ENCODE data around the gene NAGA.

The NAGA gene

DNA sequence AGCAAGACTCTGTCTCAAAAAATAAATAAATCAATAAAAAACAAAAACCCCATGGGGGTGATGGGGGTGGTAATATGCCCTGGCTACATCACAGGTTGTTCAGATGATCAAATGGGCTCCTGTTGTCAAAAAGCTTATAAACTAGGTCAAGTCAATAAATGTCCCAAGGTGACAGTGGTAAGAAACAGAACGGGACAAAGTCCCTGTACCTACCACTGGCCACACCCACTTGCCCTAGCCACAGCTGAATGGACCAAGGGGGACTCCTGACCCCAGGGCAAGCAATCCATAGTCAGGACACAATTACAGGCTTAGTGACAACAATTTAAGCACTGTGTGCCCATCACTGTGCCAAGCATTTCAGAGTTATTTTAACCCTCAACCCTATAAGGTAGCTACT is 6.0 kb downstream of the NAGA start:
- H3K9me3 ChIP-seq (ENCODE audit: control extremely low read depth in 1 of 5, control insufficient read depth in 4 of 5, insufficient read depth in 2 of 5, low read depth in 1 of 5, low read length in 4 of 5) = no peaks in the 10 kb centered on the region
- ChIA-PET CTCF (interaction anchor here (1.1 kb wide), 1 partner anchor 39 kb away, joined by 4 read pairs; no protein-coding TSS in a partner anchor), POLR2A (no interaction called here)
- H3K27ac ChIP-seq (ENCODE audit: insufficient read depth in 1 of 2, low read depth in 1 of 2, low read length in 2 of 2, poor library complexity in 1 of 2, severe bottlenecking in 2 of 2) = no peak overlapping the region
- H3K4me3 ChIP-seq (ENCODE audit: control insufficient read depth in 1 of 7, extremely low read depth in 1 of 7, insufficient read depth in 4 of 7, low read depth in 2 of 7, low read length in 6 of 7) = no peak overlapping the region
- 100% methylated on average over 1 of the region's 1 CpG for WGBS (ENCODE audit: insufficient coverage)
- no peaks in the 10 kb centered on the region for H3K27me3 ChIP-seq (replicated peaks in 2 of 5; ENCODE audit: control insufficient read depth in 4 of 5, insufficient read depth in 5 of 5, low read length in 4 of 5)
- DNase-seq = no peak
- H3K4me1 ChIP-seq (ENCODE audit: control extremely low read depth in 1 of 4, control insufficient read depth in 4 of 4, insufficient read depth in 4 of 4, low read length in 3 of 4) = peaks cover 1 to 4% (median 2%) of the 10 kb centered on the region in 4 experiments
- H3K36me3 ChIP-seq (ENCODE audit: control insufficient read depth in 4 of 4, insufficient read depth in 4 of 4, low read length in 3 of 4) = peaks cover 7 to 63% (median 45%) of the 10 kb centered on the region in 4 experiments

DNA sequence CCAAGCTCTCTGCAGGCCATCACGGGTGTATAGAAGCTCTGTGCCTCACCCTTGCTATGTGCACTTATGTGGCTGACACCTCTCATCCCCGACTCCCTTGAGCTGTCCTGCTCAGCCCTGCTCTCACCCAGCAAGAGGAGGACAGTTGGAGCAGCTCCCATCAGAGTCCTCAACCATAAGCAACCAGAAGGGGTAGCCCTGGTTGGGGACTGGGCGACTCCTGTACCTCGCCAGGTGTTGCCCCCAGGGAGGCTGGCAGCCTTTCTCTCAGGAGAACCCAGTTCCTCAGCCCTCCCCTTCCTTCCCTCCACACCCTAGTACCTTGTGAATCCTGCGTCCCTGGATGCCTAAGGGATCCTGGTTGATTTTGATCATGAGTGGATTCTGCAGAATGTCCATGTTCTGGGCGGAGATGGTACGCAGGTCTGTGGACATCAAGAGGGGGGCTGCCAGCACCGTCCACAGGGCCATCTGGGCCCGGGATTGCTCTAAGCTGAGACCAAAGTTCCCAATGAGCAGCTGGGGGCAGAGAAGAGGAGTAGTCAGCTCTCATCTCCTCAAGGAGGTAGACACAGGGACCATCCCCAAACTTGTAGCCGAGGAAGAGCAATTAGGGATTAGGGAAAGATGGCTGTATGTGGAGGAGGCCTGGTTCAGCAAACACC is 8.0 kb downstream of the NAGA start:
- WGBS (ENCODE audit: insufficient coverage) = 100% methylated on average over 8 of the region's 10 CpGs
- Histone ChIP-seq H3K27me3 (replicated peaks in 2 of 5; ENCODE audit: control insufficient read depth in 4 of 5, insufficient read depth in 5 of 5, low read length in 4 of 5) (no peaks in the 10 kb centered on the region), H3K4me1 (ENCODE audit: control extremely low read depth in 1 of 4, control insufficient read depth in 4 of 4, insufficient read depth in 4 of 4, low read length in 3 of 4) (no peaks in the 10 kb centered on the region), H3K9me3 (ENCODE audit: control extremely low read depth in 1 of 5, control insufficient read depth in 4 of 5, insufficient read depth in 2 of 5, low read depth in 1 of 5, low read length in 4 of 5) (peaks cover 0 to 6% (median 5%) of the 10 kb centered on the region in 5 experiments), H3K27ac (ENCODE audit: insufficient read depth in 1 of 2, low read depth in 1 of 2, low read length in 2 of 2, poor library complexity in 1 of 2, severe bottlenecking in 2 of 2) (no peak overlapping the region), H3K36me3 (ENCODE audit: control insufficient read depth in 4 of 4, insufficient read depth in 4 of 4, low read length in 3 of 4) (peaks cover 5 to 72% (median 44%) of the 10 kb centered on the region in 4 experiments), H3K4me3 (ENCODE audit: control insufficient read depth in 1 of 7, extremely low read depth in 1 of 7, insufficient read depth in 4 of 7, low read depth in 2 of 7, low read length in 6 of 7) (no peak overlapping the region)
- DNase-seq = no peak
- ChIA-PET CTCF (no interaction called here), POLR2A (no interaction called here)

DNA sequence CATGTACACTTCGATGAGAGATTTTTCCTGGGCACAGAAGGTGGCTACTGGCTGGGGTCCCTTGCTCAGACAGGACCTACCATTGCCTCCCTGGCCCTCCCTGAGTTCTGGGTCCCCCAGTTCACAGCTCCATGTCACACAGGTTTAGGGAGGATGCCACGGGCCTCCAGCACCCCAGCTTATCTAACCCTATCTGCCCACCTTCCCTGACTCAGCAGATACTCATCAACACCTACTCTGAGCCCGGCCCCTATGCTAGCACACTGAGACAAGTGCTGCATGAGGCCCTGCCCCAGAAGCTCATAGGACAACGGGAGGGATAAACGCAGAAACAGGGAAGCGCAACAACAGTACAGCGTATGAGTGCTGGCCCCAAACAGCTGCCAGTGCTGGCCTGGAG is 9.6 kb downstream of the NAGA start:
- Histone ChIP-seq H3K4me3 (ENCODE audit: control insufficient read depth in 1 of 7, extremely low read depth in 1 of 7, insufficient read depth in 4 of 7, low read depth in 2 of 7, low read length in 6 of 7) (no peak overlapping the region), H3K36me3 (ENCODE audit: control insufficient read depth in 4 of 4, insufficient read depth in 4 of 4, low read length in 3 of 4) (peaks cover 5 to 56% (median 32%) of the 10 kb centered on the region in 4 experiments), H3K4me1 (ENCODE audit: control extremely low read depth in 1 of 4, control insufficient read depth in 4 of 4, insufficient read depth in 4 of 4, low read length in 3 of 4) (no peaks in the 10 kb centered on the region), H3K9me3 (ENCODE audit: control extremely low read depth in 1 of 5, control insufficient read depth in 4 of 5, insufficient read depth in 2 of 5, low read depth in 1 of 5, low read length in 4 of 5) (peaks cover 0 to 15% (median 11%) of the 10 kb centered on the region in 5 experiments), H3K27ac (ENCODE audit: insufficient read depth in 1 of 2, low read depth in 1 of 2, low read length in 2 of 2, poor library complexity in 1 of 2, severe bottlenecking in 2 of 2) (no peak overlapping the region), H3K27me3 (replicated peaks in 2 of 5; ENCODE audit: control insufficient read depth in 4 of 5, insufficient read depth in 5 of 5, low read length in 4 of 5) (no peaks in the 10 kb centered on the region)
- POLR2A ChIA-PET = no interaction called here
- no peak for DNase-seq
- CTCF ChIA-PET = no interaction called here
- WGBS (ENCODE audit: insufficient coverage) = 94% methylated on average over 6 of the region's 7 CpGs

DNA sequence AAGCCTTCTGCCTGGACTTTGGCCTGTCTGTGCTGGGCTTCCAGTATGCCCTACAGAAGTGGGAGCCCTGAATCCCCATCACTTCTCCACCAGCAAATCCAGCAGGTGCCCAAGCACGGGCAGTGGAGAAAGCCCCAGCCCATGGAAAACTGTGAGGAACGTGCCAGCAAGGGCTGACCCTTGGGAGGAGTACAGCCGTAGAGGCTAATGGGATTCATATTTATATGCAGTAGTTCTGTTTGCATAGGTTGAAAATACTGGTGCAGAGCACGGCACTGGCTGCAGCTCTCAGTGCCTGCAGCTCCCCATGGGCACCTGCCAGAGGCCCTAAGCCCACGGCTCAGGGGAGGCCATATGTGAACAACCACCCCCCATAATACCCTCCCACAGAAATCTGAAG is 10.1 kb downstream of the NAGA start:
- Histone ChIP-seq H3K4me3 (ENCODE audit: control insufficient read depth in 1 of 7, extremely low read depth in 1 of 7, insufficient read depth in 4 of 7, low read depth in 2 of 7, low read length in 6 of 7) (no peak overlapping the region), H3K27ac (ENCODE audit: insufficient read depth in 1 of 2, low read depth in 1 of 2, low read length in 2 of 2, poor library complexity in 1 of 2, severe bottlenecking in 2 of 2) (no peak overlapping the region), H3K36me3 (ENCODE audit: control insufficient read depth in 4 of 4, insufficient read depth in 4 of 4, low read length in 3 of 4) (peaks cover 5 to 52% (median 30%) of the 10 kb centered on the region in 4 experiments), H3K27me3 (replicated peaks in 2 of 5; ENCODE audit: control insufficient read depth in 4 of 5, insufficient read depth in 5 of 5, low read length in 4 of 5) (no peaks in the 10 kb centered on the region), H3K9me3 (ENCODE audit: control extremely low read depth in 1 of 5, control insufficient read depth in 4 of 5, insufficient read depth in 2 of 5, low read depth in 1 of 5, low read length in 4 of 5) (peaks cover 0 to 18% (median 11%) of the 10 kb centered on the region in 5 experiments), H3K4me1 (ENCODE audit: control extremely low read depth in 1 of 4, control insufficient read depth in 4 of 4, insufficient read depth in 4 of 4, low read length in 3 of 4) (no peaks in the 10 kb centered on the region)
- no peak for DNase-seq
- ChIA-PET POLR2A (interaction anchor here (0.5 kb wide), 1 partner anchor 379 kb away, joined by 3 read pairs; no protein-coding TSS in a partner anchor), CTCF (no interaction called here)
- 94% methylated on average over 2 of the region's 5 CpGs for WGBS (ENCODE audit: insufficient coverage)

DNA sequence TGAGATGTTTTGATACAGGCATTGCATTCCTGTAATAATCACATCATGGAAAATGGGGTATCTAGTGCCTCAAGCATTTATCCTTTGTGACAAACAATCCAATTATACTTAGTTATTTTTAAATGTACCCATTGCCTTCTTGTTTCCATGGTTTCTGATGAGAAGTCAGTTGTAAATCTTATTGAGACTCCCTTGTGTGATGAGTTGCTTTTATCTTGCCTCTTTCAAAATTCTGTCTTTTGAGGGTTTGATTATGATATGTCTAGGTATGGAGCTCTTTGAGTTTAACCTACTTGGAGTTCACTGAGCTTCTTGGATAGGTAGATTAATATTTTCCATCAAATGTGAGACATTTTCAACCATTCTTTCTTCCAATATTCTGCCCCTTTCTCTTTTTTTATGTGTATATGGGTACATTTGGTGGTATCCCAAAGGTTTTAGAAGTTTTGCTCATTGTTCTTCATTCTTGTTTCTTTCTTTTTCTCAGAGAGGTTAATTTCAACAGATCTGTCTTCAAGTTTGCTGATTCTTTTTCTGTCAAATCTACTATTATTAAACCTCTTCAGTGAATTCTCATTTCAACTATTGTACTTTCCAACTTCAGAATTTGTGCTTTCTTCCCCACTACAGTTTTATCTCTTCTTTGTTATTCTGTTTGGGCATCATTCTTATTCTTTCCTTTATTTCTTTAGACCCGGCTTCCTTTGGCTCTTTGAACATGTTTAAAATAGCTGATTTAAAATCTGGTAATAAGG is 13.7 kb downstream of the NAGA start:
- POLR2A ChIA-PET = interaction anchor here (0.6 kb wide), 1 partner anchor 66 kb away, joined by 3 read pairs; no protein-coding TSS in a partner anchor
- no peaks in the 10 kb centered on the region for H3K4me1 ChIP-seq (ENCODE audit: control extremely low read depth in 1 of 4, control insufficient read depth in 4 of 4, insufficient read depth in 4 of 4, low read length in 3 of 4)
- CTCF ChIA-PET = no interaction called here

DNA sequence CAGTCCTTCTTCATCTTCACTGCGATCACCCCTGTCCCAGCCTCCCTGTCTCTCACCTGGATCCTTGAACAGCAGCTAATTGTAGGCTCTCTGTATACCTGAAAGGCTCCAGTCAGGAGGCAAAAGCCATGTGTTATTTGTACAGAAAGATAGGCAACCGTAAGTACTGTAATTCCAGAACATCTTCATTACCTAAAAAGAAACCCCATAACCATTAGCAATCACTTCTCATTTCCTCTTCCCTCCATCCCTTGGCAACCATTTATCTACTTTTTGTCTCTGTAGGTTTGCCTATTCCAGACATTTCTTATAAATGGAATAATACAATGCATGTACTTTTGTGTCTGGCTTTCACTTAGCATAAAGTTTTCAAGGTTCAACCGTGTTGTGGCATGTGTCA is 17.8 kb downstream of the NAGA start:
- POLR2A ChIA-PET = no interaction called here
- H3K27me3 ChIP-seq (replicated peaks in 2 of 5; ENCODE audit: control insufficient read depth in 4 of 5, insufficient read depth in 5 of 5, low read length in 4 of 5) = no peaks in the 10 kb centered on the region
- DNase-seq = no peak
- H3K36me3 ChIP-seq (ENCODE audit: control insufficient read depth in 4 of 4, insufficient read depth in 4 of 4, low read length in 3 of 4) = no peaks in the 10 kb centered on the region
- no peak overlapping the region for H3K27ac ChIP-seq (ENCODE audit: insufficient read depth in 1 of 2, low read depth in 1 of 2, low read length in 2 of 2, poor library complexity in 1 of 2, severe bottlenecking in 2 of 2)
- CTCF ChIA-PET = no interaction called here
- peaks cover 0 to 13% (median 6%) of the 10 kb centered on the region in 5 experiments for H3K9me3 ChIP-seq (ENCODE audit: control extremely low read depth in 1 of 5, control insufficient read depth in 4 of 5, insufficient read depth in 2 of 5, low read depth in 1 of 5, low read length in 4 of 5)
- H3K4me1 ChIP-seq (ENCODE audit: control extremely low read depth in 1 of 4, control insufficient read depth in 4 of 4, insufficient read depth in 4 of 4, low read length in 3 of 4) = no peaks in the 10 kb centered on the region
- WGBS (ENCODE audit: insufficient coverage) = 92% methylated on average over 2 of the region's 3 CpGs
- H3K4me3 ChIP-seq (ENCODE audit: control insufficient read depth in 1 of 7, extremely low read depth in 1 of 7, insufficient read depth in 4 of 7, low read depth in 2 of 7, low read length in 6 of 7) = no peak overlapping the region

More for the DNA sequence above, 13.7 kb downstream of the NAGA start:
- H3K27me3 ChIP-seq (replicated peaks in 2 of 5; ENCODE audit: control insufficient read depth in 4 of 5, insufficient read depth in 5 of 5, low read length in 4 of 5) = no peaks in the 10 kb centered on the region
- no peak overlapping the region for H3K27ac ChIP-seq (ENCODE audit: insufficient read depth in 1 of 2, low read depth in 1 of 2, low read length in 2 of 2, poor library complexity in 1 of 2, severe bottlenecking in 2 of 2)
- no peak overlapping the region for H3K4me3 ChIP-seq (ENCODE audit: control insufficient read depth in 1 of 7, extremely low read depth in 1 of 7, insufficient read depth in 4 of 7, low read depth in 2 of 7, low read length in 6 of 7)
- H3K9me3 ChIP-seq (ENCODE audit: control extremely low read depth in 1 of 5, control insufficient read depth in 4 of 5, insufficient read depth in 2 of 5, low read depth in 1 of 5, low read length in 4 of 5) = peaks cover 0 to 18% (median 11%) of the 10 kb centered on the region in 5 experiments
- peaks cover 5 to 36% (median 21%) of the 10 kb centered on the region in 4 experiments for H3K36me3 ChIP-seq (ENCODE audit: control insufficient read depth in 4 of 4, insufficient read depth in 4 of 4, low read length in 3 of 4)
- peak in 2 of 3 donors; percentile 13 to 26 for DNase-seq
- WGBS (ENCODE audit: insufficient coverage) = no CpG with 5 or more reads among the region's 1 CpG

DNA sequence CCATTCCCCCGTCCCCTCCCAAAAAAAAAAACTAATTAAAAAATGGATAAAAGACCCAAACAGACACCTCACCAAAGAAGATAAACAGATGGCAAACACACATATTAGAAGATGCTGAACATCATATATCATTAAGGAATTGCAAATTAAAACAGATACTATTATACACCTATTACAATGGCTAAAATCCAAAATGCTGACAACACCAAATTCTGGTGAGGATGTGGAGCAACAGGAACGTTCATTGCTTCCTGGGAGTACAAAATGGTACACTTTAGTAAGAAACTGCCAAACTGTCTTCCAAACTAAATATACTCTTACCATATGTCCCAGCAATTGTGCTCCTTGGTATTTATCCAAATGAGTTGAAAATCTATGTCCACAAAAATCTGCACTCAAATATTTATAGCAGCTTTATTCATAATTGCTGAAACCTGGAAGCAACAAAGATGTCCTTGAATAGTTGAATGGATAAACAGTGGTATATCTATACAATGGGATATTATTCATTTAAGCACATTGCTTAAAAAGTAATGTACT is 19.9 kb downstream of the NAGA start:
- DNase-seq = no peak
- H3K36me3 ChIP-seq (ENCODE audit: control insufficient read depth in 4 of 4, insufficient read depth in 4 of 4, low read length in 3 of 4) = no peaks in the 10 kb centered on the region
- H3K27ac ChIP-seq (ENCODE audit: insufficient read depth in 1 of 2, low read depth in 1 of 2, low read length in 2 of 2, poor library complexity in 1 of 2, severe bottlenecking in 2 of 2) = no peak overlapping the region
- WGBS (ENCODE audit: insufficient coverage) = 100% methylated on average over 1 of the region's 2 CpGs
- ChIA-PET POLR2A (no interaction called here), CTCF (interaction anchor here (1.4 kb wide), 1 partner anchor 15 kb away, joined by 3 read pairs; no protein-coding TSS in a partner anchor)
- H3K9me3 ChIP-seq (ENCODE audit: control extremely low read depth in 1 of 5, control insufficient read depth in 4 of 5, insufficient read depth in 2 of 5, low read depth in 1 of 5, low read length in 4 of 5) = no peaks in the 10 kb centered on the region
- no peaks in the 10 kb centered on the region for H3K4me1 ChIP-seq (ENCODE audit: control extremely low read depth in 1 of 4, control insufficient read depth in 4 of 4, insufficient read depth in 4 of 4, low read length in 3 of 4)
- no peaks in the 10 kb centered on the region for H3K27me3 ChIP-seq (replicated peaks in 2 of 5; ENCODE audit: control insufficient read depth in 4 of 5, insufficient read depth in 5 of 5, low read length in 4 of 5)
- no peak overlapping the region for H3K4me3 ChIP-seq (ENCODE audit: control insufficient read depth in 1 of 7, extremely low read depth in 1 of 7, insufficient read depth in 4 of 7, low read depth in 2 of 7, low read length in 6 of 7)
